GM18526 (cell line): ENCODE data around the gene BSND.

Experiments
- POLR2A ChIP-seq: IDR thresholded peaks from 3 replicates; pipeline ENCODE4 v1.6.1; 2011; ENCODE audit not compliant: insufficient read length; ENCODE audit errors: extremely low read depth

The BSND gene

GRCh38 chr1:54996359-54996868, 2.3 kb upstream of the BSND start:
- TF ChIP-seq POLR2A: no peak

DNA sequence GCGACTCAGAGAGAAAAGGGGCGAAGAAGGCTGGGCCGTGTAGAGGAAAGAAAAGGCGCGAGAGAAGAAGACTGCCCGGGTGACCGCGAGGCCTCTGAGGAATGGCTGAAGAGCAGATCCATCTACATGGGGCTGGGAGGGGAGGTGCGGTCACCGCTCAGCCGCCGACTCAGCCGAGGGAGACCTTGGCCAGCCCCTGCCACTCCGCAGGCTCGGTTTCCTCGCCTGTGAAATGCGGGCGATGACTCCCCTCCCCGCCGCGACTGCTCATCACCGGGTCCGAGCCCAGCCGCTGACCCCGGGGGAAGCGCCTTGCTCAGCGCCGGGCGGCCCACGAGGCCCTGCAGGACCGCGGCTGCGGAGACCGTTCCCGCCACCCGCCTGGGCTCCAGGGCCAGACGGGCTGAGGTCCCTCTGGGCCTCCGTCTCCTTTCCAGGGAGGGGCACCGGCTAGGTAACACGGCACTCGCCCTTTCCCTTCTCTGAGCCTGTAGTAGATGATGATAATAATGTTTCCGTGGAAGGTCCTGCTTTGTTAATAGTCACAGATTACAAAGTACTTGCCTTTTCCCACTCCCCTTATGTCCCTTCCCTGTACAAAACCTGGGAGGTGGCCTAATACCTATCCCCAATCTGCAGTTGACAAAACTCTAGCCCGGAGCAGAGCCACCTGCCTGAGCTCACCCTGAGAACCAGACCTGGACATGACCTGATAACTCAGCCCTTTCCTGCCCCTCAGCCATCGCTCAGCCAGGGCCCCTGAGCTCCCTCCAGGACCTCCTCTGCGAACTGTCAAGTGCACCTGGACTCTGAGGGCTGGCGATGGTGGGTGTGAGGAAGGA, 1.6 kb upstream of the BSND start:
- no peak for TF ChIP-seq POLR2A

GRCh38 chr1:54997711-54997986, 1.1 kb upstream of the BSND start:
- TF ChIP-seq POLR2A: no peak

GRCh38 chr1:54998100-54998499, 633 bp upstream of the BSND start:
- no peak for TF ChIP-seq POLR2A

- no peak for TF ChIP-seq POLR2A
Measured at GRCh38 chr1:55000110-55001085, 1.7 kb downstream of the BSND start.

DNA sequence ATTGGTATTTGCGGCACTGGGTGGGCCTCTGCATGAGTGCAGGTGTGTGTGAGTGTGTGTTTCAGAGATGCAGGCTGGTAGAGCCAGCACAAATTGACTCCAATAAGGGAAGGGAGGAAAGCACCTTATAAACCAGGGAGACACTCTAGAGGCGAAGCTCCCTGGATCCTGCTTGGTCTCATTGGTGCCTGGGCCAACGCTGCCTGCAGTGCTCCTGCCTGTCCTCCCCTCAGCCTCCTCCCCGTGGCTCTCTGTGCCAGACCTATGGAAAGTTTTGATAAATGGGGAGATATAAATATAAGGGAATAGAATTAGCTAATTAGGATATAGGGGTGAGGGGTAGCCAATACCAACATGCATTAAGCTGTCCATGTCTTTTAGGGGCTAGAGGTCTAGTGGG, 2.6 kb downstream of the BSND start:
- no peak for TF ChIP-seq POLR2A

- TF ChIP-seq POLR2A: no peak
Measured at GRCh38 chr1:55002686-55003085, 4.0 kb downstream of the BSND start.

DNA sequence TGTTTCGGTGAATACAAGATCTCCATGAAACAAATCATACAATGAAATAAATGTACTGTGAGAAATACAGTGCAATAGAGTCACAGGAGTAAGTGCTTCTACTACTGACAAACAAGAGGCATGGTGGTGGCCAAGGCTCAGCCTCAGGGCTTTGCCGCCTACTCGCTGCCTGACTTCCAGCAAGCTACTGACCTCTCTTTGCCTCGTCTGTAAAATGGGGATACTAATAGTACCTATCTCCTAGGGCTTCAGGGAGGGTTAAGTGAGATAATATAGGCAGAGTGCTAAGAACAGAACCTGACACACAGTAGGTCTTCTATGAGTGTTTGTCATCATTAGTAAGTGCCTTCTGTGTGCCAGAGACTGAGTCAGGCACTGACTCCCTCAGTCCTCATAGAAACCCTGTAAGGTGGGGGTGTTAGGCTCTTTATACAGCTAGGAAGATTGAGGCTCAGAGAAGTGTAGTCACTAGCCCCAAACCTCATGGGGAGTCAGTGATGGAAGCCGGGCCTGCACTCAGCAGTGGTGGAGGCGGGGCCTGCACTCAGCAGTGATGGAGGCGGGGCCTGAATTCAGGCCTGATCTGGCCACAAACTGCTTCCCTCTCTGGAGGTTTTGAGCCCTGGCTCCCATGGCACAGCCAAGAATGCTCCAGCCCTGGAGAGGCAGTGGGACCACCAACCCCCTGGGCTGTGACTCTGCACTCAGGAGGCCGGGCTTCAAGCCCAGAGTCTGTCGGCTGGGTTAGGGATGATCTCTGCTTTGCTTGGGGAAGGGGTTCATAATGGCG, 6.8 kb downstream of the BSND start:
- TF ChIP-seq POLR2A: no peak

GRCh38 chr1:55006931-55007330, 8.2 kb downstream of the BSND start:
- TF ChIP-seq POLR2A: no peak

DNA sequence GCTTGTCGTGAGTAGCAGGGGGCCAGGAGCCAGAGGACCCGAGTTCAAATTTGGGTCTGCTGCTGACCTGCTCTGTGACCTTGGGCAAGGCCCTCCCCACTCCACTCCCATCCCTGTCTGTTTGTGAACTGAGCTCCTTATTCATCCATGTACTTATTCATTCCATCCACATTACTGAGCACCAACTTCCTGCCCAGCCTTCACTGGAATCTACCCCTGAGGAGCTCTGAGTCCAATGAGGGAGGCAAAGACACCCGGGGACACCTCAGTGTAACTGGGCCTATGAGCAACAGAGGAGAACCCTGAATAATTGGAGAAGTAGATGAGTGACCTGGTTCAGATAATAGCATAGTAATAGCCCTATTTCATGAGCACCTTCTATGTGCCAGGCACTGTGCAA, 8.9 kb downstream of the BSND start:
- no peak for TF ChIP-seq POLR2A

DNA sequence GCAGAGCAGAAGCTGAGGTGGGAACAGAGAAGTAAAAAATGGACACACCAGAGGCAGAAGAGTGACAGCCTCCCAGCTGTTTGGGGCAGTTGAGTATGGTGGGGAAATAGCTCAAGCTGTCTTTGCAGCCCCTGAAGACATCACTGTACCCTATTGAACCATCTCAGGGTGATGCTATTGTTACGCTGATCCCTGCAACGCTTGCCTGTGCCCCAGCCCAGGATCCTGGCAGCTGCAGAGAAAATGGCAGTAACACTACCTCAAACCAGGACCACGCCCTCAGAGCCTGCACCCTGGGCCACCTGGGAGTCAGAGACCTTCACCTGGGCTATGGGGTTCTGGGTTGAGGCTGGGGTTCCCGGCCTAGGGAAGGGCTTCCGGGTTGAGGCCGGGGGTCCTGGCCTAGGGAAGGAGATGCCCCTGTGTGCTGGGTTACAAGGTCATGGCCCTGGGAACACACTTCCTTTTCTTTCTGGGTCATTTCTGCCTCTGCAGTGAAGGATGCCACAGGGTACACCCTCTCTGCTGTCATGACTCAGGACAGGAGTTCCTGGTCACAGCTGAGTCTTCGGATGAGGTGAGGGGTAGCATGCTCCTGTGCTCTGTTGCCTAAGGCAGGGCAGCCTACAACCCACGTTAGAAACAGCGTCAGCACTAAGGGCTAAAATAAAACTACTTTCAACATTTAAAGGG, 11.6 kb downstream of the BSND start:
- TF ChIP-seq POLR2A: no peak

DNA sequence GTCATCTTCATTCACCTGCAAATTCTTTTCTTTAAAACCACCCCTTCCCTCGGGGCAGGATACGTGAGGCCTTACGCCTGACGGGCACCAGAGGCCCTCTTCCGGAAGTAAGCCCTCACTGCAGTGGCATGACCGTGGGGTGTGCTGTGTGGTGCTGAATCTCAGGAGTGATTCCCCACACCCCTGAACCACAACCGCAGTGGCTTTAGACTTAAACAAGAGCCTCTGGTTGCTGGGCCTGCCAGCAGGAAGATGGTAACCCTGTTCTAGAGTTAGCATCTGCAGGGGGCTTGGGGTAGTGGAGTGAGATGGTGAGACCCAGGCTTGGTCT, 12.1 kb downstream of the BSND start:
- TF ChIP-seq POLR2A: no peak

GRCh38 chr1:55012661-55013060, 13.9 kb downstream of the BSND start:
- TF ChIP-seq POLR2A: no peak

GRCh38 chr1:55015123-55015522, 16.4 kb downstream of the BSND start:
- TF ChIP-seq POLR2A: no peak
